MM.1S (cell line): ENCODE measurements around the gene RPL6.

Source experiments
- EZH2 ChIP-seq: fragments of 300-600 bp; sonication (generic); optimal IDR thresholded peaks from 2 replicates; pipeline ENCODE3; 2017; ENCODE audit warnings: low read depth, mild to moderate bottlenecking, antibody characterized with exemption, low read length, mixed read lengths
- EZH2phosphoT487 ChIP-seq: fragments of 300-600 bp; sonication (generic); IDR thresholded peaks from 2 replicates; pipeline ENCODE4 v1.6.1; 2018; ENCODE audit warnings: antibody characterized with exemption, low read length
- TF ChIP-seq, protein P1 (sequence below): fragments of 300-600 bp; sonication (generic); IDR thresholded peaks from 2 replicates; pipeline ENCODE4 v1.5.1; 2016; ENCODE audit warnings: antibody characterized with exemption, low read length, mixed read lengths

DNA sequence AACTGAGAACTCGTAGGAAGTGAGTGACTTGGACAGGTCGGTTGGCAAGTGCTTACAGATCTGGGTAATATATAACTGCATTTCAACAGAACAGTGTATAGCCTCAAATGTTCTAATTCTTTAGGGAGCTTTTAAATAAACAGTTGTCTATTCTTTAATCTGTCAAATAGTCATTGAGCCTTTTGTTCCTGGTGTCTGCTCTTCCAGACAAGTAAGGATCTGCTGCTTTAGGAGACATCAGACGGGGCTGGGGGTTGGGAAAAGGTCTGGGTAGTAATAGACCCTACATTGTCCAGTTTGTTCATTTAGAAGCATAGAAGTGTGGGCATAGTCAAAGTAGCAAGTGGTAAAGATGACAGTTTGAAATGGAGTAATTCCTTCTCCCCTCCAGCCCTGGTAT lies 11.3 kb upstream of the RPL6 start:
- TF ChIP-seq, protein P1, sequence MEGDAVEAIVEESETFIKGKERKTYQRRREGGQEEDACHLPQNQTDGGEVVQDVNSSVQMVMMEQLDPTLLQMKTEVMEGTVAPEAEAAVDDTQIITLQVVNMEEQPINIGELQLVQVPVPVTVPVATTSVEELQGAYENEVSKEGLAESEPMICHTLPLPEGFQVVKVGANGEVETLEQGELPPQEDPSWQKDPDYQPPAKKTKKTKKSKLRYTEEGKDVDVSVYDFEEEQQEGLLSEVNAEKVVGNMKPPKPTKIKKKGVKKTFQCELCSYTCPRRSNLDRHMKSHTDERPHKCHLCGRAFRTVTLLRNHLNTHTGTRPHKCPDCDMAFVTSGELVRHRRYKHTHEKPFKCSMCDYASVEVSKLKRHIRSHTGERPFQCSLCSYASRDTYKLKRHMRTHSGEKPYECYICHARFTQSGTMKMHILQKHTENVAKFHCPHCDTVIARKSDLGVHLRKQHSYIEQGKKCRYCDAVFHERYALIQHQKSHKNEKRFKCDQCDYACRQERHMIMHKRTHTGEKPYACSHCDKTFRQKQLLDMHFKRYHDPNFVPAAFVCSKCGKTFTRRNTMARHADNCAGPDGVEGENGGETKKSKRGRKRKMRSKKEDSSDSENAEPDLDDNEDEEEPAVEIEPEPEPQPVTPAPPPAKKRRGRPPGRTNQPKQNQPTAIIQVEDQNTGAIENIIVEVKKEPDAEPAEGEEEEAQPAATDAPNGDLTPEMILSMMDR: no peak
- TF ChIP-seq EZH2 (no peak), EZH2phosphoT487 (no peak)
